ENCODE measurements around the gene ANKRD62. TPM values are rescaled to one million over a fixed set of nuclear protein-coding genes. Genes with fewer than 3 reads are reported as not detected.
"Not testable (repeated sequence)": the region's sequence is repeated elsewhere in the genome, so short reads cannot be mapped to it uniquely, and the experiment has no call there.

Gene ANKRD62
- total RNA-seq, 1 experiment from 2014 or later = not detected

DNA sequence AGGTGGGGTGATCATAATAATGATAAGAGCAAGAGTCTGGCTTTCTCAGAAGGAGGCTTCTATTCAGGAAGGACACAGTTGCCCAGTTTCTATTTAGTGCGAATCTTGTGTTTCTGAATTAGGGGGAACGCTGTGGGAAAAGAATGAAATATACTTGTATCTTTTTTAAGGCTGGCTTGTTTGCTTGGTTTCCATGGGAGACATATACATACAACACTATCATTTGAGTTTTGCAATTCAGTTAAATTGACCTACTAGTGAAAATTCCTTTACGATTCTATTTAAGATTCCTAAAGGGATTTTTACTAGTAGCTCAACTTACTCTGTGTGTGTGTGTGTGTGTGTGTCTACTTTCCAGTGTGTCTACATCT is 24.7 kb upstream of the ANKRD62 start:
- POLR2A ChIA-PET = no interaction called here
- no TSS peak for BruUV-seq (replicated peaks)
- no peak for DNase-seq
- Histone ChIP-seq H3K27me3 (replicated peaks; ENCODE audit: control insufficient read depth, insufficient read depth, low read length) (no peaks in the 10 kb centered on the region), H3K4me1 (no peaks in the 10 kb centered on the region), H3K9me3 (no peaks in the 10 kb centered on the region), H3K36me3 (ENCODE audit: control insufficient read depth, insufficient read depth, low read length) (no peaks in the 10 kb centered on the region), H3K4me3 (ENCODE audit: low read depth, low read length) (peak overlapping the region; percentile 12)
- Mint-ChIP-seq H3K4me1 (ENCODE audit: low read depth, unreplicated experiment) (no peaks in the 10 kb centered on the region), H3K36me3 (ENCODE audit: insufficient read depth, unreplicated experiment) (no peaks in the 10 kb centered on the region), H3K4me3 (ENCODE audit: unreplicated experiment) (peak overlapping the region; percentile 69), H3K27ac (ENCODE audit: unreplicated experiment) (no peak overlapping the region), H3K27me3 (ENCODE audit: insufficient read depth, unreplicated experiment) (peaks cover 12% of the 10 kb centered on the region), H3K9me3 (ENCODE audit: unreplicated experiment) (no peaks in the 10 kb centered on the region)
- intact Hi-C loops (cut with micrococcal nuclease; ENCODE audit: unreplicated experiment) = no loop called here
- CTCF ChIA-PET = interaction anchor here (0.6 to 1.1 kb wide), 6 partner anchors 9 to 220 kb away, joined by 3 to 8 read pairs (median 4); no protein-coding TSS in a partner anchor
- TF ChIP-seq, protein P1, sequence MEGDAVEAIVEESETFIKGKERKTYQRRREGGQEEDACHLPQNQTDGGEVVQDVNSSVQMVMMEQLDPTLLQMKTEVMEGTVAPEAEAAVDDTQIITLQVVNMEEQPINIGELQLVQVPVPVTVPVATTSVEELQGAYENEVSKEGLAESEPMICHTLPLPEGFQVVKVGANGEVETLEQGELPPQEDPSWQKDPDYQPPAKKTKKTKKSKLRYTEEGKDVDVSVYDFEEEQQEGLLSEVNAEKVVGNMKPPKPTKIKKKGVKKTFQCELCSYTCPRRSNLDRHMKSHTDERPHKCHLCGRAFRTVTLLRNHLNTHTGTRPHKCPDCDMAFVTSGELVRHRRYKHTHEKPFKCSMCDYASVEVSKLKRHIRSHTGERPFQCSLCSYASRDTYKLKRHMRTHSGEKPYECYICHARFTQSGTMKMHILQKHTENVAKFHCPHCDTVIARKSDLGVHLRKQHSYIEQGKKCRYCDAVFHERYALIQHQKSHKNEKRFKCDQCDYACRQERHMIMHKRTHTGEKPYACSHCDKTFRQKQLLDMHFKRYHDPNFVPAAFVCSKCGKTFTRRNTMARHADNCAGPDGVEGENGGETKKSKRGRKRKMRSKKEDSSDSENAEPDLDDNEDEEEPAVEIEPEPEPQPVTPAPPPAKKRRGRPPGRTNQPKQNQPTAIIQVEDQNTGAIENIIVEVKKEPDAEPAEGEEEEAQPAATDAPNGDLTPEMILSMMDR (IDR thresholded peaks at IDR 0.05; ENCODE audit: insufficient read depth in 1 of 2, low read depth in 1 of 2, low read length in 1 of 2, severe bottlenecking in 1 of 2, unreplicated experiment in 1 of 2) = no peak

DNA sequence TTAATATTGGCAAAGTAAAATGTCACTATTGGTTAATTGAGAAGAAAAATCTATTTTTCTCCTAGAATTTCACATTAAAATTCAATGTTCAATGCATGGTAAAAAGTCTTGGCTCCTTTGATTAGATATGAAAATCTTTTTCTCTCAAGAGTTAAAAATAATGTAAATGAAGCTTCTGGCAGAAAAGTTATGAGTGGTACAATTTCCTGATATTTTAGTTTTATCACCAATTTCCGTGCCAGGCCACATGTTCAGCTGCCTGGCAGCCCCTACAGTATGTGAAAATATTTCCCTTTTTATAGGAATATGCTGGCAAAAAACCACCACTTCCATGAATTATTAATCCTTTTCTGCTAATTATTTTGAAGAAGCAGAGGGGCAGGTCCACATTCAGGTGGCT is 22.6 kb upstream of the ANKRD62 start:
- POLR2A ChIA-PET; H3K36me3 ChIP-seq (ENCODE audit: control insufficient read depth, insufficient read depth, low read length); CTCF ChIA-PET: not testable (repeated sequence)

DNA sequence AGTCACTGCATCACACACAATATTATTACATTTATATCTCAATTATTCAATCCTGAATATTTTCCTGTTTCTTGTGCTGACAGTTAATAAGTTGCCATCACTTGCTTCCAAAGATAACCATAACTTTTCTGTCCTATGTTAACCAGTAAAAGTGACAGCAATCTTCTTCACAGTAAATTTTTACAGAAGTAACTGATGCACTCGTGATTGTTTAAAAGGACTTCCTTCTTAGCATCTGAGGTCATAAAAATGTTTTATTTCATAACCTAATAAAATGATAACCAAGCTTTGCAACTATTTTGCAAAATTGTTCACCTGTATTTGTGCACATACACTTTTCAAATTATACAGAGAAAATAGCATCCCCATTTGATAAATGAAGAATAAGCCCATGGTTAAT is 20.6 kb upstream of the ANKRD62 start:
- ChIA-PET CTCF (no interaction called here), POLR2A (no interaction called here)
- Histone ChIP-seq H3K4me1 (no peaks in the 10 kb centered on the region), H3K36me3 (ENCODE audit: control insufficient read depth, insufficient read depth, low read length) (no peaks in the 10 kb centered on the region), H3K27me3 (replicated peaks; ENCODE audit: control insufficient read depth, insufficient read depth, low read length) (no peaks in the 10 kb centered on the region), H3K9me3 (no peaks in the 10 kb centered on the region), H3K4me3 (ENCODE audit: low read depth, low read length) (no peak overlapping the region)
- H3K27ac Mint-ChIP-seq (ENCODE audit: unreplicated experiment) = no peak overlapping the region
- no peaks in the 10 kb centered on the region for H3K9me3 Mint-ChIP-seq (ENCODE audit: unreplicated experiment)
- no peaks in the 10 kb centered on the region for H3K4me1 Mint-ChIP-seq (ENCODE audit: low read depth, unreplicated experiment)
- no peaks in the 10 kb centered on the region for H3K36me3 Mint-ChIP-seq (ENCODE audit: insufficient read depth, unreplicated experiment)
- H3K4me3 Mint-ChIP-seq (ENCODE audit: unreplicated experiment) = no peak overlapping the region
- TF ChIP-seq, protein P1 (IDR thresholded peaks at IDR 0.05; ENCODE audit: insufficient read depth in 1 of 2, low read depth in 1 of 2, low read length in 1 of 2, severe bottlenecking in 1 of 2, unreplicated experiment in 1 of 2) = no peak
- H3K27me3 Mint-ChIP-seq (ENCODE audit: insufficient read depth, unreplicated experiment) = peaks cover 11% of the 10 kb centered on the region
- BruUV-seq (replicated peaks) = no TSS peak
- no peak for DNase-seq
- intact Hi-C loops (cut with micrococcal nuclease; ENCODE audit: unreplicated experiment) = loop anchor here (10.0 kb wide), 1 partner anchor 62 kb away; no protein-coding TSS in a partner anchor

More for the DNA sequence above, 22.6 kb upstream of the ANKRD62 start:
- not testable (repeated sequence) for H3K27me3 ChIP-seq (replicated peaks; ENCODE audit: control insufficient read depth, insufficient read depth, low read length); H3K36me3 Mint-ChIP-seq (ENCODE audit: insufficient read depth, unreplicated experiment); H3K4me3 Mint-ChIP-seq (ENCODE audit: unreplicated experiment); DNase-seq; H3K4me3 ChIP-seq (ENCODE audit: low read depth, low read length); H3K9me3 ChIP-seq; BruUV-seq (replicated peaks); H3K9me3 Mint-ChIP-seq (ENCODE audit: unreplicated experiment); H3K4me1 ChIP-seq; H3K4me1 Mint-ChIP-seq (ENCODE audit: low read depth, unreplicated experiment); H3K27ac Mint-ChIP-seq (ENCODE audit: unreplicated experiment)
- intact Hi-C loops (cut with micrococcal nuclease; ENCODE audit: unreplicated experiment) = loop anchor here (10.0 kb wide), 1 partner anchor 64 kb away; no protein-coding TSS in a partner anchor
- peaks cover 12% of the 10 kb centered on the region for H3K27me3 Mint-ChIP-seq (ENCODE audit: insufficient read depth, unreplicated experiment)

DNA sequence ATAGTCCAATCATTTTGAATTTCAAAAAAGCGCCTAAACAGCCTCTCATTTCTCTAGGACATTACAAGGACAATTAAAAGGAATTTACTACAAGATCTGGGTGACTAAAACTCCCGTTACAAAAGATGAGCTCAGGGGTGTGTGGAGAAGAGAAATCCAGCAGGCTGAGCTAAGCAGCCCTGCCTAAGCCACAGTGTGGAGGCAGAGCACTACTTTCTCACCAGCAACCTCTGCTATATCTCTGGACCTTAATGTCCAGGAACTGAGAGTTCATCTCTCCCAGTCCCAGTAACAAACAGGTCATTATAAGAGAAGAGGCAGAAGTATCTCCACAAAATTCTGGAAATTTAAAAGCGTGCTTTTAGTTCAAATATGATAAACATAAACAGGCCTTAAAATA is 18.9 kb upstream of the ANKRD62 start:
- ChIA-PET POLR2A (no interaction called here), CTCF (interaction anchor here (1.0 kb wide), 1 partner anchor 162 kb away, joined by 6 read pairs; no protein-coding TSS in a partner anchor)
- no peaks in the 10 kb centered on the region for H3K36me3 ChIP-seq (ENCODE audit: control insufficient read depth, insufficient read depth, low read length)
- Mint-ChIP-seq H3K36me3 (ENCODE audit: insufficient read depth, unreplicated experiment) (no peaks in the 10 kb centered on the region), H3K4me1 (ENCODE audit: low read depth, unreplicated experiment) (no peaks in the 10 kb centered on the region), H3K4me3 (ENCODE audit: unreplicated experiment) (no peak overlapping the region), H3K9me3 (ENCODE audit: unreplicated experiment) (no peaks in the 10 kb centered on the region), H3K27me3 (ENCODE audit: insufficient read depth, unreplicated experiment) (peaks cover 11% of the 10 kb centered on the region), H3K27ac (ENCODE audit: unreplicated experiment) (no peak overlapping the region)
- TF ChIP-seq, protein P1 (IDR thresholded peaks at IDR 0.05; ENCODE audit: insufficient read depth in 1 of 2, low read depth in 1 of 2, low read length in 1 of 2, severe bottlenecking in 1 of 2, unreplicated experiment in 1 of 2) = no peak
- no peaks in the 10 kb centered on the region for H3K4me1 ChIP-seq
- no peaks in the 10 kb centered on the region for H3K27me3 ChIP-seq (replicated peaks; ENCODE audit: control insufficient read depth, insufficient read depth, low read length)
- no peaks in the 10 kb centered on the region for H3K9me3 ChIP-seq
- intact Hi-C loops (cut with micrococcal nuclease; ENCODE audit: unreplicated experiment) = loop anchor here (1.0 to 10.0 kb wide), 2 partner anchors 60 to 163 kb away; no protein-coding TSS in a partner anchor
- no peak for DNase-seq
- BruUV-seq (replicated peaks) = no TSS peak
- no peak overlapping the region for H3K4me3 ChIP-seq (ENCODE audit: low read depth, low read length)

Data from Caco-2 (cell line).